HepG2 (cell line): ENCODE data around the gene RAB29. TPM values are rescaled to one million over a fixed set of nuclear protein-coding genes. Genes with fewer than 3 reads are reported as not detected.
A peak's percentile ranks its signal among the peaks of the same experiment; 100 is the strongest.

Experiments used
- AKAP8 ChIP-seq: sonication (generic); formaldehyde crosslinking; IDR thresholded peaks from 2 replicates; pipeline ENCODE4 v1.5.1; 2020; ENCODE audit warnings: mild to moderate bottlenecking, missing genetic modification reagents
- ATF7-NPFF ChIP-seq: sonication (generic); formaldehyde crosslinking; IDR thresholded peaks from 2 replicates; pipeline ENCODE4 v1.8.1; 2023; ENCODE audit warnings: mild to moderate bottlenecking, low read depth, missing genetic modification reagents, moderate library complexity
- DNMT3B ChIP-seq: conservative IDR thresholded peaks from 2 replicates; pipeline ENCODE4 v1.6.1; 2016; ENCODE audit warnings: missing biosample characterization, control low read depth
- FOXA3 ChIP-seq: IDR thresholded peaks from 2 replicates; pipeline ENCODE4 v1.6.1; 2016; ENCODE audit warnings: missing genetic modification reagents, missing compliant biosample characterization
- HDAC2 ChIP-seq: sonication (generic); formaldehyde crosslinking; IDR thresholded peaks from 2 replicates; pipeline ENCODE4 v1.4.0; 2020; ENCODE audit warnings: missing genetic modification reagents
- HES4 ChIP-seq: sonication (generic); formaldehyde crosslinking; IDR thresholded peaks from 2 replicates; pipeline ENCODE4 v1.9.0; 2021; ENCODE audit warnings: mild to moderate bottlenecking, missing genetic modification reagents, borderline replicate concordance
- KDM1A ChIP-seq: IDR thresholded peaks from 2 replicates; pipeline ENCODE4 v1.6.1; 2016; ENCODE audit warnings: missing compliant biosample characterization
- MIXL1 ChIP-seq: IDR thresholded peaks from 2 replicates; pipeline ENCODE4 v1.6.1; 2016
- SALL2 ChIP-seq: sonication (generic); formaldehyde crosslinking; IDR thresholded peaks from 2 replicates; pipeline ENCODE4 v1.8.1; 2023; ENCODE audit warnings: mild to moderate bottlenecking, missing genetic modification reagents, inconsistent platforms
- SP2 ChIP-seq: sonication (generic); formaldehyde crosslinking; IDR thresholded peaks from 2 replicates; pipeline ENCODE4 v1.5.1; 2020; ENCODE audit warnings: mild to moderate bottlenecking, missing genetic modification reagents
- TBP ChIP-seq: sonication (generic); formaldehyde crosslinking; IDR thresholded peaks from 2 replicates; pipeline ENCODE4 v1.5.0; 2020; ENCODE audit warnings: missing genetic modification reagents
- TP53 ChIP-seq: sonication (generic); formaldehyde crosslinking; conservative IDR thresholded peaks from 2 replicates; pipeline ENCODE4 v1.4.0; 2020; ENCODE audit warnings: missing genetic modification reagents
- ZMYM2 ChIP-seq: sonication (generic); formaldehyde crosslinking; IDR thresholded peaks from 2 replicates; pipeline ENCODE4 v1.8.0; 2022; ENCODE audit warnings: mild to moderate bottlenecking, missing genetic modification reagents
- ZNF333 ChIP-seq: sonication (generic); formaldehyde crosslinking; IDR thresholded peaks from 2 replicates; pipeline ENCODE4 v1.4.0; 2020; ENCODE audit warnings: mild to moderate bottlenecking, missing genetic modification reagents, borderline replicate concordance
- ZNF7 ChIP-seq: IDR thresholded peaks from 2 replicates; pipeline ENCODE4 v1.6.1; 2016; ENCODE audit warnings: missing biosample characterization, missing genetic modification reagents
- ZXDC ChIP-seq: sonication (generic); formaldehyde crosslinking; IDR thresholded peaks from 2 replicates; pipeline ENCODE4 v1.5.0; 2020; ENCODE audit warnings: mild to moderate bottlenecking, missing genetic modification reagents
- polyA plus RNA-seq, 8 experiments: library from polyadenylated mRNA; depleted of rRNA in 3 of 8; stranded (reverse) in 7 of 8; unstranded in 1 of 8; fragments of >200 nt; fragmentation: Illumina TruSeq in 4 of 8; extraction: Trizol in 4 of 8; gene quantifications; 2 replicates each; pipeline versions ENCODE4 v1.2.1 to v1.2.3, GENCODE V29; 2011 to 2016; ENCODE audit warnings: low read depth in 4 of 8, missing spikeins in 1 of 8, mixed read lengths in 1 of 8; ENCODE audit not compliant: insufficient read depth in 1 of 8
- total RNA-seq, 5 experiments: library from RNA; depleted of rRNA; stranded (reverse); fragments of >200 nt; fragmentation: Illumina TruSeq; extraction: Trizol; gene quantifications; 2 replicates each; pipeline ENCODE4 v1.2.3, GENCODE V29; 2016; ENCODE audit warnings: low read depth in 1 of 5
- TF ChIP-seq, protein P1 (sequence below): sonication (generic); formaldehyde crosslinking; IDR thresholded peaks from 2 replicates; pipeline ENCODE4 v1.4.0; 2020; ENCODE audit warnings: missing genetic modification reagents
- TF ChIP-seq, protein P2 (sequence below): sonication (generic); formaldehyde crosslinking; IDR thresholded peaks from 2 replicates; pipeline ENCODE4 v1.5.1; 2020; ENCODE audit warnings: mild to moderate bottlenecking, missing genetic modification reagents, borderline replicate concordance
- TF ChIP-seq, protein P3 (sequence below): sonication (generic); formaldehyde crosslinking; IDR thresholded peaks from 2 replicates; pipeline ENCODE4 v1.4.0; 2020; ENCODE audit warnings: missing genetic modification reagents, borderline replicate concordance

RAB29 gene
- total and polyA plus RNA-seq, 2 of the 13 experiments (the other 11 are each of a cell fraction or from before 2014, with no cell fraction given): 8.7 to 10.1 TPM

DNA sequence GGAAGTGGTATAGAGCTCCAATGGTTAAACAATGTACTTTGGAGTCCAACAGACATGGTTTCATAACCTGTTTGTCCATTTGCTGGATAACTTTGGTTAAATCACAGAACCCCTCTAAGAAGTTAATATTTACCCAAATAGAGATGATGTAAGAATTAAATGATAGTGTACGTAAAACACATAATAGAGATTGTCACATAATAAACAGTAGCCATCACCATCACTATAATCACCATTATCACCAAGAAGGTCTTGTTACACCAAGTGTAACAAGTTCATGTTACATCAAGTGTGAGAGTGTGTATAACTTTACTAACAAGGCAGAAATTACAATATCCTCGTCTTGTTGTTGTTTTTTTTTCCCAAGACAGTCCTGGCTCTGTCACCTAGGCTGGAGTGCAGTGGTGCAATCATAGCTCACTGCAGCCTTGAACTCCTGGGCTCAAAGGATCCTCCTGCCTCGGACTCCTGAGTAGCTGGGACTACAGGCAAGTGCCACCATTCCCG is 48.6 kb downstream of the RAB29 start (continued):
- no peak for TF ChIP-seq ZNF7 (CRISPR knock-in tag)
- TF ChIP-seq HES4 (CRISPR knock-in tag): no peak
- no peak for TF ChIP-seq ZNF333 (CRISPR knock-in tag)
- TF ChIP-seq ZXDC (CRISPR knock-in tag): no peak
- peak; percentile 45 for TF ChIP-seq HDAC2
- TF ChIP-seq KDM1A (CRISPR knock-in tag): no peak
- TF ChIP-seq, protein P1, sequence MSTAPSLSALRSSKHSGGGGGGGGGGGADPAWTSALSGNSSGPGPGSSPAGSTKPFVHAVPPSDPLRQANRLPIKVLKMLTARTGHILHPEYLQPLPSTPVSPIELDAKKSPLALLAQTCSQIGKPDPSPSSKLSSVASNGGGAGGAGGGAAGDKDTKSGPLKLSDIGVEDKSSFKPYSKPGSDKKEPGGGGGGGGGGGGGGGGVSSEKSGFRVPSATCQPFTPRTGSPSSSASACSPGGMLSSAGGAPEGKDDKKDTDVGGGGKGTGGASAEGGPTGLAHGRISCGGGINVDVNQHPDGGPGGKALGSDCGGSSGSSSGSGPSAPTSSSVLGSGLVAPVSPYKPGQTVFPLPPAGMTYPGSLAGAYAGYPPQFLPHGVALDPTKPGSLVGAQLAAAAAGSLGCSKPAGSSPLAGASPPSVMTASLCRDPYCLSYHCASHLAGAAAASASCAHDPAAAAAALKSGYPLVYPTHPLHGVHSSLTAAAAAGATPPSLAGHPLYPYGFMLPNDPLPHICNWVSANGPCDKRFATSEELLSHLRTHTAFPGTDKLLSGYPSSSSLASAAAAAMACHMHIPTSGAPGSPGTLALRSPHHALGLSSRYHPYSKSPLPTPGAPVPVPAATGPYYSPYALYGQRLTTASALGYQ (CRISPR knock-in tag): no peak
- no peak for TF ChIP-seq AKAP8
- TF ChIP-seq DNMT3B (CRISPR knock-in tag): no peak
- no peak for TF ChIP-seq SP2
- TF ChIP-seq TBP: no peak
- TF ChIP-seq, protein P2, sequence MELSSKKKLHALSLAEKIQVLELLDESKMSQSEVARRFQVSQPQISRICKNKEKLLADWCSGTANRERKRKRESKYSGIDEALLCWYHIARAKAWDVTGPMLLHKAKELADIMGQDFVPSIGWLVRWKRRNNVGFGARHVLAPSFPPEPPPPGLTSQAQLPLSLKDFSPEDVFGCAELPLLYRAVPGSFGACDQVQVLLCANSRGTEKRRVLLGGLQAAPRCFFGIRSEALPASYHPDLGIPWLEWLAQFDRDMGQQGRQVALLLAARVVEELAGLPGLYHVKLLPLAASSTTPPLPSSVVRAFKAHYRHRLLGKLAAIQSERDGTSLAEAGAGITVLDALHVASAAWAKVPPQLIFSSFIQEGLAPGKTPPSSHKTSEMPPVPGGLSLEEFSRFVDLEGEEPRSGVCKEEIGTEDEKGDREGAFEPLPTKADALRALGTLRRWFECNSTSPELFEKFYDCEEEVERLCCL: no peak
- no peak for TF ChIP-seq ATF7-NPFF (CRISPR knock-in tag)
- no peak for TF ChIP-seq SALL2
- TF ChIP-seq MIXL1: no peak
- TF ChIP-seq ZMYM2: peak; percentile 48; the same call in 1 of the 2 replicates
- TF ChIP-seq TP53 (CRISPR knock-in tag): no peak
- TF ChIP-seq FOXA3 (CRISPR knock-in tag): peak; percentile 20; the same call in 1 of the 2 replicates
- TF ChIP-seq, protein P3, sequence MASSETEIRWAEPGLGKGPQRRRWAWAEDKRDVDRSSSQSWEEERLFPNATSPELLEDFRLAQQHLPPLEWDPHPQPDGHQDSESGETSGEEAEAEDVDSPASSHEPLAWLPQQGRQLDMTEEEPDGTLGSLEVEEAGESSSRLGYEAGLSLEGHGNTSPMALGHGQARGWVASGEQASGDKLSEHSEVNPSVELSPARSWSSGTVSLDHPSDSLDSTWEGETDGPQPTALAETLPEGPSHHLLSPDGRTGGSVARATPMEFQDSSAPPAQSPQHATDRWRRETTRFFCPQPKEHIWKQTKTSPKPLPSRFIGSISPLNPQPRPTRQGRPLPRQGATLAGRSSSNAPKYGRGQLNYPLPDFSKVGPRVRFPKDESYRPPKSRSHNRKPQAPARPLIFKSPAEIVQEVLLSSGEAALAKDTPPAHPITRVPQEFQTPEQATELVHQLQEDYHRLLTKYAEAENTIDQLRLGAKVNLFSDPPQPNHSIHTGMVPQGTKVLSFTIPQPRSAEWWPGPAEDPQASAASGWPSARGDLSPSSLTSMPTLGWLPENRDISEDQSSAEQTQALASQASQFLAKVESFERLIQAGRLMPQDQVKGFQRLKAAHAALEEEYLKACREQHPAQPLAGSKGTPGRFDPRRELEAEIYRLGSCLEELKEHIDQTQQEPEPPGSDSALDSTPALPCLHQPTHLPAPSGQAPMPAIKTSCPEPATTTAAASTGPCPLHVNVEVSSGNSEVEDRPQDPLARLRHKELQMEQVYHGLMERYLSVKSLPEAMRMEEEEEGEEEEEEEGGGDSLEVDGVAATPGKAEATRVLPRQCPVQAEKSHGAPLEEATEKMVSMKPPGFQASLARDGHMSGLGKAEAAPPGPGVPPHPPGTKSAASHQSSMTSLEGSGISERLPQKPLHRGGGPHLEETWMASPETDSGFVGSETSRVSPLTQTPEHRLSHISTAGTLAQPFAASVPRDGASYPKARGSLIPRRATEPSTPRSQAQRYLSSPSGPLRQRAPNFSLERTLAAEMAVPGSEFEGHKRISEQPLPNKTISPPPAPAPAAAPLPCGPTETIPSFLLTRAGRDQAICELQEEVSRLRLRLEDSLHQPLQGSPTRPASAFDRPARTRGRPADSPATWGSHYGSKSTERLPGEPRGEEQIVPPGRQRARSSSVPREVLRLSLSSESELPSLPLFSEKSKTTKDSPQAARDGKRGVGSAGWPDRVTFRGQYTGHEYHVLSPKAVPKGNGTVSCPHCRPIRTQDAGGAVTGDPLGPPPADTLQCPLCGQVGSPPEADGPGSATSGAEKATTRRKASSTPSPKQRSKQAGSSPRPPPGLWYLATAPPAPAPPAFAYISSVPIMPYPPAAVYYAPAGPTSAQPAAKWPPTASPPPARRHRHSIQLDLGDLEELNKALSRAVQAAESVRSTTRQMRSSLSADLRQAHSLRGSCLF: no peak
